K562 (cell line): ENCODE results near the gene IL1RN. TPM values are rescaled to one million over a fixed set of nuclear protein-coding genes. Genes with fewer than 3 reads are reported as not detected.

Source experiments
- ATAC-seq: fragments of 200-7000 bp; cut with Tn5 transposase; 3 replicates; pipeline ENCODE4 v1.9.1; 2020; ENCODE audit warnings: moderate library complexity
- BruUV-seq: library from RNA; stranded (reverse); fragments of 400-500 nt; replicated peaks from 2 replicates; lab custom pipeline; 2021; lab: Mats Ljungman, UMichigan
- CTCF ChIA-PET: fragments of 300-600 bp; formaldehyde crosslinking; extraction: SDS; loops from one replicate; lab custom pipeline; 2021; ENCODE audit warnings: low intra/inter-chr PET ratio; lab: Yijun Ruan, JAX
- POLR2A ChIA-PET: fragments of 300-600, 350-650 bp; sonication (Branson Sonifier 250); formaldehyde crosslinking; extraction: SDS; loops from one replicate; lab custom pipeline; 2021; ENCODE audit warnings: antibody characterized with exemption, inconsistent platforms; lab: Yijun Ruan, JAX
- DNase-seq, 4 experiments: peaks; one replicate each; pipeline versions ENCODE4 v3.0.0 to v3.0.0-alpha.2; 2011 to 2018; ENCODE audit warnings: low spot score in 3 of 4, mixed read lengths in 3 of 4; ENCODE audit errors: extremely low read depth in 1 of 4
- FAIRE-seq: peaks from 2 replicates; lab custom pipeline; 2011; peaks lifted over from hg19 to GRCh38; lab: Jason Lieb, UNC
- H2AFZ ChIP-seq: 2 replicates; pipeline ENCODE4 v1.6.0; 2011; ENCODE audit warnings: low read depth, low read length, control low read depth, inconsistent platforms
- H3K27ac ChIP-seq: fragments of 200-600 bp; 3 replicates; pipeline ENCODE4 v1.8.0; 2011; ENCODE audit warnings: low read depth, mild to moderate bottlenecking, control low read depth, inconsistent platforms, low read length, moderate library complexity, mixed read lengths; ENCODE audit errors: extremely low read depth
- H3K27me3 ChIP-seq, 2 experiments: fragments of 300-600 bp in 1 of 2; 2 replicates in 1 of 2; 3 replicates in 1 of 2; pipeline versions ENCODE4 v1.6.0 to v1.8.0; 2011; ENCODE audit warnings: inconsistent platforms in 2 of 2, low read length in 2 of 2, mild to moderate bottlenecking in 1 of 2, mixed read lengths in 1 of 2, moderate library complexity in 1 of 2; ENCODE audit not compliant: control insufficient read depth in 2 of 2, insufficient read depth in 2 of 2
- H3K36me3 ChIP-seq: fragments of 300-600 bp; 3 replicates; pipeline ENCODE4 v1.8.0; 2011; ENCODE audit warnings: mild to moderate bottlenecking, low read length, inconsistent platforms; ENCODE audit not compliant: control insufficient read depth, insufficient read depth
- H3K4me1 ChIP-seq, 2 experiments: fragments of 200-600 bp in 1 of 2; replicated peaks in 1 of 2; 2 replicates in 1 of 2; 3 replicates in 1 of 2; pipeline versions ENCODE4 v1.5.1 to v1.8.0; 2011; ENCODE audit warnings: inconsistent platforms in 2 of 2, low read length in 2 of 2, mild to moderate bottlenecking in 1 of 2, mixed read lengths in 1 of 2, moderate library complexity in 1 of 2; ENCODE audit not compliant: control insufficient read depth in 2 of 2, insufficient read depth in 2 of 2
- H3K4me2 ChIP-seq: 2 replicates; pipeline ENCODE4 v1.6.1; 2011; ENCODE audit warnings: low read length, control low read depth, inconsistent platforms, mixed read lengths; ENCODE audit not compliant: insufficient read depth
- H3K4me3 ChIP-seq: fragments of 200-600 bp; sonication (generic), shearing (Covaris generic); 2 replicates; pipeline ENCODE4 v1.5.1; 2016; ENCODE audit warnings: control low read depth, inconsistent platforms
- H3K79me2 ChIP-seq: fragments of 200-600 bp; 3 replicates; pipeline ENCODE4 v1.8.0; 2011; ENCODE audit warnings: low read length, inconsistent platforms; ENCODE audit not compliant: control insufficient read depth, insufficient read depth
- H3K9ac ChIP-seq, 2 experiments: 2 replicates each; pipeline versions ENCODE4 v1.6.0 to v1.6.1; 2011; ENCODE audit warnings: low read depth in 2 of 2, low read length in 2 of 2, control low read depth in 1 of 2, inconsistent platforms in 1 of 2, mild to moderate bottlenecking in 1 of 2, mixed read lengths in 1 of 2; ENCODE audit not compliant: insufficient read depth in 1 of 2
- H3K9me1 ChIP-seq: one replicate; pipeline ENCODE4 v1.6.0; 2011; ENCODE audit warnings: inconsistent platforms, mild to moderate bottlenecking, low read length, moderate library complexity; ENCODE audit not compliant: control insufficient read depth, insufficient read depth
- H3K9me3 ChIP-seq: replicated peaks from 2 replicates; pipeline ENCODE4 v1.5.1; 2011; ENCODE audit warnings: low read depth, low read length, inconsistent platforms; ENCODE audit not compliant: control insufficient read depth, insufficient read depth
- H4K20me1 ChIP-seq: replicated peaks from 2 replicates; pipeline ENCODE4 v1.6.1; 2011; ENCODE audit warnings: low read length, inconsistent platforms, mixed read lengths; ENCODE audit not compliant: control insufficient read depth, insufficient read depth
- HLTF ChIP-seq: fragments of 450-650 bp; IDR thresholded peaks from 2 replicates; pipeline ENCODE4 v1.6.1; 2016
- HNRNPK ChIP-seq: fragments of 200-400 bp; formaldehyde crosslinking; IDR thresholded peaks from one replicate; pipeline ENCODE4 v1.6.1; 2018; ENCODE audit warnings: mild to moderate bottlenecking, low read depth, low read length; ENCODE audit not compliant: poor library complexity, severe bottlenecking
- RNF2 ChIP-seq: sonication (generic); IDR thresholded peaks from 2 replicates; pipeline ENCODE4 v1.6.1; 2016
- SREBF2 ChIP-seq: sonication (generic); formaldehyde crosslinking; IDR thresholded peaks from 2 replicates; pipeline ENCODE4 v1.4.0; 2020; ENCODE audit warnings: mild to moderate bottlenecking, missing genetic modification reagents
- TARDBP ChIP-seq: fragments of 450-650 bp; IDR thresholded peaks from 2 replicates; pipeline ENCODE4 v1.6.1; 2016
- WGBS: fragments of 100-300 bp; shearing (Covaris generic); methylation state at CpG from one replicate; pipeline ENCODE4 v1.1.6; 2016; ENCODE audit warnings: low coverage, mixed read lengths; ENCODE audit not compliant: insufficient coverage; ENCODE audit errors: missing lambda C conversion rate; 5-methylcytosine and 5-hydroxymethylcytosine counted together
- in situ Hi-C: fragments of 300-500 bp; cut with MboI; formaldehyde crosslinking; loops from 4 replicates; pipeline ENCODE4 v1.15.0; 2018; ENCODE audit warnings: inconsistent platforms, mixed read lengths
- intact Hi-C: fragments of 100-400 bp; cut with micrococcal nuclease; formaldehyde crosslinking; loops from 2 replicates; pipeline ENCODE4 v1.14.2; 2022
- polyA plus RNA-seq, 8 experiments: library from polyadenylated mRNA; depleted of rRNA in 4 of 8; stranded (reverse) in 5 of 8; unstranded in 3 of 8; fragments of >200 nt; fragmentation: Nextera tagmentation in 2 of 8; fragmentation: Illumina TruSeq in 1 of 8; extraction: Ambion mirVana in 2 of 8; extraction: Trizol in 1 of 8; gene quantifications; 2 replicates each; pipeline versions ENCODE4 v1.2.1 to v1.2.3, GENCODE V29; 2011 to 2014; ENCODE audit warnings: inconsistent platforms in 1 of 8, missing spikeins in 1 of 8
- total RNA-seq, 7 experiments: library from RNA; depleted of rRNA in 6 of 7; stranded (reverse); fragments of >200 nt in 6 of 7; fragmentation: Illumina TruSeq in 2 of 7; extraction: Trizol in 2 of 7; gene quantifications; 2 replicates each; pipeline versions ENCODE4 v1.2.1 to v1.2.3, GENCODE V29; 2011 to 2021; ENCODE audit warnings: low replicate concordance in 1 of 7
- TF ChIP-seq, protein P1 (sequence below): fragments of 450-650 bp; IDR thresholded peaks from 2 replicates; pipeline ENCODE4 v1.6.1; 2016; ENCODE audit warnings: borderline replicate concordance

IL1RN gene
- total and polyA plus RNA-seq, 9 of the 15 experiments (the other 6 are each of a cell fraction or from before 2014, with no cell fraction given), result 0.13 TPM; not detected in 8

DNA sequence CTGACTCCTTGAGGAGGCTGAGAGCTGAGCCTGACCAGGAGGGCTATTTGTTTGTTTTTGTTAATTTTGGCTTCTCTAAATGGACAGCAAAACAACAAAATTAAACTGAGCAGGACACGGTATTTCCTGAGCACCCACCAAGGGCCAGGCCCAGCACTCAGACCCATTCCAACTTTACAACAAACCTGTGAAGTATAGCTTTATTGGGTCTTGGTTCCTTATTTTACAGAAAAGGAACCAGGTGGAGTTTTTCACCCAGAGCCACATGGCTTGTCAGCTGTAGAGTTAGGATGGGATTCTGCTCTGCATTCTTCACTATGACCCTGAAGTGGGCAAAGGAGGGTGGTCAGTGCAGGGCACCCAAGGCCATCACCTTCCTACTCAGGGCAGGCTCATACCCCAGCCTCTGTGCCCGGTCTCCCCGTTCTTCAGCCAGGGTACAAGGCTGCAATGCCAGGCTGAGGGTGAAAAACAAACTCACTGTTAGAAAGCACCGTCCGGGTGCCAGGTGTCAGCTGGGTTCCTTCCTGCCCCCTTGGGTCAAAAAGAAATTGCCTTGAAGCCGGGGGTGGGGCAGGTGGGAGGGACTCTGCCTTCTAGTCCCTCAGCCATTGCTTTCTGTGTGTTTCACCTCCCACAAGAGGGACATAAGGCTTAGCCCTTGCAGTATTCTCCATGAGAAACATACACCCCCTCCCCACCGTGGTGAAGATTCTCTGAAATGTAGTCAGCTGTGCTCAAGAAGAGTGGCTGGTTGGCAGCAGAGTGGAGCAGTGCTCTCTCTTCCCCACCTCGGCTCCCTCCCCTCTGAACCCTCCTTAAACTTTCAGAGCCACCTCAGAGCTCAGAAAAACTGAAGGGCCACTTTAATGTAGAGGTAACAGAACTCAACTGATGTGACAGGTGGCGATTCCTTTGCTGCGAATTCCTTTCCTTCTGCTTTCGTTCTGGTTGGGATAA is 48.6 kb downstream of the IL1RN start:
- no TSS peak for BruUV-seq
- Histone ChIP-seq H3K4me1 (peaks cover 32 to 40% of the 10 kb centered on the region in 2 experiments), H4K20me1 (no peaks in the 10 kb centered on the region; the same call in 1 of the 2 replicates), H3K27ac (no peak overlapping the region), H2AFZ (no peak overlapping the region), H3K4me2 (peak overlapping the region; percentile 89), H3K9ac (peak overlapping the region; percentile 80 to 92; a peak in 3 of 4 replicates), H3K9me1 (peaks cover 2% of the 10 kb centered on the region), H3K36me3 (peaks cover 25% of the 10 kb centered on the region; the same call in 2 of the 3 replicates), H3K9me3 (no peaks in the 10 kb centered on the region), H3K27me3 (no peaks in the 10 kb centered on the region), H3K4me3 (peak overlapping the region; percentile 70), H3K79me2 (peaks cover 27% of the 10 kb centered on the region)
- in situ Hi-C loops (no loop called here), intact Hi-C loops (no loop called here)
- ChIA-PET CTCF (no interaction called here), POLR2A (interaction anchor here (0.6 to 3.3 kb wide), 4 partner anchors 7 to 752 kb away, joined by 3 to 32 read pairs (median 9); no protein-coding TSS in a partner anchor)
- TF ChIP-seq HNRNPK (no peak), HLTF (no peak), SREBF2 (no peak), RNF2 (no peak), TARDBP (no peak)
- TF ChIP-seq, protein P1, sequence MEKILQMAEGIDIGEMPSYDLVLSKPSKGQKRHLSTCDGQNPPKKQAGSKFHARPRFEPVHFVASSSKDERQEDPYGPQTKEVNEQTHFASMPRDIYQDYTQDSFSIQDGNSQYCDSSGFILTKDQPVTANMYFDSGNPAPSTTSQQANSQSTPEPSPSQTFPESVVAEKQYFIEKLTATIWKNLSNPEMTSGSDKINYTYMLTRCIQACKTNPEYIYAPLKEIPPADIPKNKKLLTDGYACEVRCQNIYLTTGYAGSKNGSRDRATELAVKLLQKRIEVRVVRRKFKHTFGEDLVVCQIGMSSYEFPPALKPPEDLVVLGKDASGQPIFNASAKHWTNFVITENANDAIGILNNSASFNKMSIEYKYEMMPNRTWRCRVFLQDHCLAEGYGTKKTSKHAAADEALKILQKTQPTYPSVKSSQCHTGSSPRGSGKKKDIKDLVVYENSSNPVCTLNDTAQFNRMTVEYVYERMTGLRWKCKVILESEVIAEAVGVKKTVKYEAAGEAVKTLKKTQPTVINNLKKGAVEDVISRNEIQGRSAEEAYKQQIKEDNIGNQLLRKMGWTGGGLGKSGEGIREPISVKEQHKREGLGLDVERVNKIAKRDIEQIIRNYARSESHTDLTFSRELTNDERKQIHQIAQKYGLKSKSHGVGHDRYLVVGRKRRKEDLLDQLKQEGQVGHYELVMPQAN, result no peak
- FAIRE-seq (peak; percentile 49), DNase-seq (no peak), ATAC-seq (no peak)
- WGBS, result 84% methylated on average over 10 of the region's 11 CpGs
